Naive B cell (primary cell): ENCODE data around the gene RAMP1. TPM values are rescaled to one million over a fixed set of nuclear protein-coding genes. Genes with fewer than 3 reads are reported as not detected.

ENCODE experiments used
- ATAC-seq, 2 donors: fragments of 150-1000 bp; cut with Tn5 transposase; 2 replicates each; pipeline ENCODE4 v1.10.0; 2021; ENCODE audit warnings: low read depth in 2 of 2, mild to moderate bottlenecking in 2 of 2, moderate library complexity in 2 of 2
- DNase-seq: peaks from one replicate; pipeline ENCODE4 v3.0.0; 2022
- H3K27ac Mint-ChIP-seq, 6 donors: one replicate each; pipeline ENCODE4 v1.8.0; 2020 to 2022; ENCODE audit warnings: mild to moderate bottlenecking in 6 of 6, mixed read lengths in 6 of 6, moderate library complexity in 5 of 6, inconsistent platforms in 2 of 6
- H3K27me3 Mint-ChIP-seq, 3 donors: one replicate each; pipeline ENCODE4 v1.8.0; 2021 to 2022; ENCODE audit warnings: mixed read lengths in 3 of 3, mild to moderate bottlenecking in 1 of 3
- H3K36me3 Mint-ChIP-seq, 2 donors: one replicate each; pipeline ENCODE4 v1.8.0; 2020 to 2022; ENCODE audit warnings: mixed read lengths in 2 of 2, inconsistent platforms in 1 of 2, mild to moderate bottlenecking in 1 of 2
- H3K4me1 Mint-ChIP-seq, 3 donors: one replicate each; pipeline ENCODE4 v1.8.0; 2020 to 2022; ENCODE audit warnings: mixed read lengths in 3 of 3, inconsistent platforms in 1 of 3, mild to moderate bottlenecking in 1 of 3, moderate library complexity in 1 of 3
- H3K4me3 Mint-ChIP-seq, 8 donors: one replicate each; pipeline ENCODE4 v1.8.0; 2020 to 2022; ENCODE audit warnings: mild to moderate bottlenecking in 8 of 8, mixed read lengths in 8 of 8, moderate library complexity in 8 of 8, inconsistent platforms in 2 of 8
- H3K9me3 Mint-ChIP-seq, 7 donors: one replicate each; pipeline ENCODE4 v1.8.0; 2020 to 2022; ENCODE audit warnings: mixed read lengths in 7 of 7, mild to moderate bottlenecking in 5 of 7, inconsistent platforms in 2 of 7, moderate library complexity in 1 of 7
- polyA plus RNA-seq, 6 donors: library from polyadenylated mRNA; unstranded; fragments of 300-500 nt; fragmentation: Illumina TruSeq; gene quantifications; one replicate each; pipeline ENCODE4 v1.2.3, GENCODE V29; 2021; ENCODE audit warnings: low read depth in 6 of 6

RAMP1 gene
- polyA plus RNA-seq, 6 donors from 2014 or later, result 0.32 TPM; not detected in 5

GRCh38 chr2:237854295-237854694 is 5.1 kb upstream of the RAMP1 start:
- no peak for ATAC-seq
- no peak for DNase-seq
- Mint-ChIP-seq H3K27ac (no peak overlapping the region), H3K27me3 (peaks cover 20 to 34% (median 31%) of the 10 kb centered on the region in 3 donors), H3K9me3 (peaks cover 0 to 2% (median 0%) of the 10 kb centered on the region in 7 donors), H3K36me3 (peaks cover 0 to 4% of the 10 kb centered on the region in 2 donors), H3K4me3 (no peak overlapping the region), H3K4me1 (no peaks in the 10 kb centered on the region)

DNA sequence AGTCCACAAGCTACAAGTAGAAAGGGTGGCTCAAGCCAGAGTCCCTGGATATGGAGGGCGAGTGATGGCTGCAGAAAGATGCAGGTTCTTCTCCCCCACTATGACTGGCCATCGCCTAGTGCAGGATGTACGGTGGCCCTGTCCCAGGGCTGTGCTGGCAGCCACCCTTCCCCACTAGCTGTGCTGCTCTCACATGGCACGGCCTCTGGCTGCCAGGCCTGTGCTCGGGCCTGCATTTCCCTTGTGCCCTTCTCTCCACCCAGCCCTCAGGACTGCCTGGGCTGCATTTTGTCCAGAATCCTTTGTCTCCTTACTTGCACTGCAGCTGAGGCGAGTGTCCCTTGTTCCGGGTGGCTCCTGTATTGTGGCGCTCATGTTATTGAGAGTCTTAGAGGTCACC is 1.6 kb upstream of the RAMP1 start:
- H3K9me3 Mint-ChIP-seq, result no peaks in the 10 kb centered on the region
- H3K4me1 Mint-ChIP-seq, result peaks cover 0 to 2% (median 0%) of the 10 kb centered on the region in 3 donors
- DNase-seq (no peak), ATAC-seq (no peak)
- H3K36me3 Mint-ChIP-seq, result no peaks in the 10 kb centered on the region
- peaks cover 39 to 50% (median 48%) of the 10 kb centered on the region in 3 donors for H3K27me3 Mint-ChIP-seq
- no peak overlapping the region for H3K4me3 Mint-ChIP-seq
- H3K27ac Mint-ChIP-seq, result no peak overlapping the region

DNA sequence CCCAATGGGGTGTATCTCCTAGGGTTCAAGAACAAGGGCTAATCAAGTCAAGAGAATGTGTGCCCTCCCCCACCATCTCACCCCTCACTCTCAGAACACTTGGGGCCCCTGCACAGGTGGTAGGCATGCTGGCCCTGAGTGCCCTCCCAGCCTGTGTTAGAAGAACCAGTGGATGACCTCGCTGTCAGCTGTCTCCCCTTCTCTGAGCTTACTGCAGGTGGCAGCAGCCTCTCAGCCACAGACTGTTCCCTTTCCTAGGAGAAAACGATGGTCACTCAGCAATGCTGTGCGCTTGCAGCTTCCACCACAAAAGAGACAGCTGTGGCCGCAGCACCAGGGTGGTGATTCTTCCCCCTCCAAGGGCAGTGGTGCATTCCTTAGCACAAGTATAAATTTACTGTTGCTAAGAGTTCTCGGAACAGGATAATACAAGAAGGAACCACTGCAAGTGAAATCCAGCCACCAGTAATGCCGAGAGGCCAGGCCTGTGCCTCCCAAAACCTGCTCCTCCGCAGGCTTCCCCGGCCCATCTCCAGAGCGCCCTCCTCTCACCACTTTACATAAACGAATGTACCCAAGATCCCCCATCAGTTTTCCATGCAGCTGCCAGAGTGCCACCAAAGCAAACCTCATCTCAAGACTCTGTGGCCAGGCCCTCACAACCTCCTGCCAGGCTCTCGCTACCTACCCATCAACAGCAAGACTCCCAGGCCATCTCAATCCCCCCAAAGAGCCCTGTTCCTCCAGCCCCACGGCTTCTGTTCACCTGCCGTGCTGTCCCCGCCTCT is 935 bp upstream of the RAMP1 start:
- ATAC-seq (peak in 1 of 2 donors; percentile 28), DNase-seq (peak; percentile 33)
- Mint-ChIP-seq H3K9me3 (no peaks in the 10 kb centered on the region), H3K4me1 (peaks cover 0 to 2% (median 0%) of the 10 kb centered on the region in 3 donors), H3K27me3 (peaks cover 39 to 55% (median 49%) of the 10 kb centered on the region in 3 donors), H3K36me3 (no peaks in the 10 kb centered on the region), H3K27ac (no peak overlapping the region), H3K4me3 (peak overlapping the region in 1 of 8 donors; percentile 60)

- no peak overlapping the region for H3K27ac Mint-ChIP-seq
- H3K36me3 Mint-ChIP-seq, result no peaks in the 10 kb centered on the region
- peak overlapping the region in 1 of 8 donors; percentile 70 for H3K4me3 Mint-ChIP-seq
- H3K4me1 Mint-ChIP-seq, result peaks cover 0 to 2% (median 0%) of the 10 kb centered on the region in 3 donors
- peaks cover 39 to 55% (median 49%) of the 10 kb centered on the region in 3 donors for H3K27me3 Mint-ChIP-seq
- DNase-seq (no peak), ATAC-seq (no peak)
- no peaks in the 10 kb centered on the region for H3K9me3 Mint-ChIP-seq
Measured at GRCh38 chr2:237859082-237859433, 365 bp upstream of the RAMP1 start.

DNA sequence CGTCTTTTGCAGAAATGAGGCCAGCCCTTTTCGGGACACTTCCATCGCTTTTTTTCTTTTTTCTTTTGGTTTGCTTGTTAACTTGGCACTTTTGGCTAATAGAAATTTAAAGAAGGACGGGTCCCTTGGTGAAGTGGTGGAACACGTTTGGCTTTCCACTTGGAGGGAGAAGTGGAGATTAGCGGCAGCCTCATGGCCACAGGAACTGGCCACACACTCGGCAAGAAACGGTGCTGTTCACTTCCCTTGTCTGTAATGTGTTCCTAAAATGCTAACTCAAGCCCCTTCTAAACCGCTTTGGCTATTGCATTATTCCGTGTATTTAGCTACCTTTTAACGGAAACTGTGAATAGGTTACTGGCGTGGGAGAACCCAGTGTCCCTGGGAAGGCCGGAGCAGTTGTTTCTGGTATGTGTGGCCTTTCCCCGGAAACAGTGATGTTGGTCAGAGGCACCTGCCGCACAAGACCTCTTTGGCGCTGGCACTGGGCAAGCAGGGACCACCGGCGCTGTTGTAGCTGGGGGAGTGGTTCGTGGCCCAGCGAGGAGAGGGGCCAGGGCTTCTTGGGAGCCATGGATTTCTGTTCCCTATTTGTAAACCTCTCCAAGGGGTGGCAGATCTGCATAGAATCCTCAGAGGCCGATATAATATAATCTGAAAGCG is 981 bp downstream of the RAMP1 start:
- DNase-seq, result no peak
- Mint-ChIP-seq H3K9me3 (no peaks in the 10 kb centered on the region), H3K27ac (no peak overlapping the region), H3K36me3 (no peaks in the 10 kb centered on the region), H3K4me3 (peak overlapping the region in 1 of 8 donors; percentile 30), H3K27me3 (peaks cover 39 to 65% (median 62%) of the 10 kb centered on the region in 3 donors), H3K4me1 (peaks cover 0 to 2% (median 0%) of the 10 kb centered on the region in 3 donors)
- no peak for ATAC-seq

- DNase-seq (no peak), ATAC-seq (no peak)
- Mint-ChIP-seq H3K4me1 (peaks cover 0 to 2% (median 0%) of the 10 kb centered on the region in 3 donors), H3K27me3 (peaks cover 41 to 63% (median 55%) of the 10 kb centered on the region in 3 donors), H3K27ac (no peak overlapping the region), H3K9me3 (no peaks in the 10 kb centered on the region), H3K4me3 (no peak overlapping the region), H3K36me3 (no peaks in the 10 kb centered on the region)
Measured at GRCh38 chr2:237861875-237862527, 2.6 kb downstream of the RAMP1 start.

- H3K27me3 Mint-ChIP-seq, result peaks cover 37 to 65% (median 51%) of the 10 kb centered on the region in 3 donors
- H3K27ac Mint-ChIP-seq, result no peak overlapping the region
Measured at GRCh38 chr2:237862528-237862895, 3.1 kb downstream of the RAMP1 start.

DNA sequence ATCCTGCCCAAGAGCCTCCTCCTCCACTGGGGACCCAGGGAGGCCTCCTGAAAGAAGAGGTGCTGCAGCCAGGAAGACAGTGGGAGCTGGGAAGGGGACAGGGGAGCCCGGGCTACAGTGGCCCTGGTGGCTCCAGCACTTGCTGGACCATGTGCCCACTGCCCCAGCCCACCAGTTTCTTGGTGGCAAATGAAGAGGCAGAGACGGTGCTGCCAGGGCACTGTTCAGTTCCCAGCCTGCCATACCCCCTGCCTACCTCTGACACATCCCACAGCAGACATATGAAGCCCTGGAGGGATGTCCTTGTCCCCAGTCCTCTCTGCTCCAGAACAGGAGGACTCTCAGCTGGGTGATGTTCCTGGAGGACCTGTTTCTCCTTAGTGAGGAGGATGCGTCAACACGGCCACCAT is 3.7 kb downstream of the RAMP1 start:
- Mint-ChIP-seq H3K4me1 (peaks cover 0 to 2% (median 0%) of the 10 kb centered on the region in 3 donors), H3K4me3 (no peak overlapping the region), H3K9me3 (no peaks in the 10 kb centered on the region), H3K27ac (no peak overlapping the region), H3K36me3 (no peaks in the 10 kb centered on the region), H3K27me3 (peaks cover 34 to 64% (median 45%) of the 10 kb centered on the region in 3 donors)
- ATAC-seq, result no peak
- no peak for DNase-seq

More at GRCh38 chr2:237862528-237862895, 3.1 kb downstream of the RAMP1 start:
- no peaks in the 10 kb centered on the region for H3K36me3 Mint-ChIP-seq
- no peak overlapping the region for H3K4me3 Mint-ChIP-seq
- DNase-seq (no peak), ATAC-seq (no peak)
- H3K9me3 Mint-ChIP-seq, result no peaks in the 10 kb centered on the region
- H3K4me1 Mint-ChIP-seq, result peaks cover 0 to 2% (median 0%) of the 10 kb centered on the region in 3 donors

DNA sequence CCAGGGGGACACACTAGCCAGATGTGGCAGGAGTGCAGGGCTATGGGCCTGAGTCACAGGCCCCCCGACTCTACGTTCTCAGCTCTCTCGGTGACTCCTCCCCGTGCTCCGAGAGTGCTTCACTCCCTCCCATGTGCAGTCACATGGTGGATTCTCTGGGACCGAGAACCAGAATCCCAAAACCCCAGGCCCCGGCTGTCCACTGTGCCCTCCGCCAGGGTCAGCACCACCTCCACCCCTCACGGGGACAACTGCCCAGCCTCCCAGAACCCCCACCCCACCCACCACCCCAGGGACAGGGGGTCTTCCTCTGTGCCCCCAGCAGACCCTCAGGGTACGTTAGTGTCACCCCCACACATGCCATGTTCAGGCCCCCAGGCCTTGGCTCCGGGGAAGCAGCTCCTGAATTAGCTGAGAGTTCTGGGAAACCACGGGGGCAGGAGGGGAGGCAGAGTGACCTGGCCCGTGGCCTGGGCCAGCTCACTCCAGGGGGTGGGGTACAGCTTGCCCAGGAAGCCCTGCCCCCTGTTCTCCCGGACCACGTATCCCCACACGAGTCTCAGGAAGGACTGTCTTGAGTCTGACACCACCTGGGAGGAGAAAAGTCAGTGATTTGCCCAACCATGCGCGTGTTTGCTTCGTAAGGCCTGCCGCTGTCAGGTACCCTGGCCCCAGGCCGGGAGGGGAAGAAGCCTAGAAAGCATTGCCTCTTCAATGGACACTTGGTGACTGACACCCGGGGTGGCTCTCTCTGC is 4.4 kb downstream of the RAMP1 start:
- Mint-ChIP-seq H3K27me3 (peaks cover 27 to 64% (median 45%) of the 10 kb centered on the region in 3 donors), H3K36me3 (no peaks in the 10 kb centered on the region), H3K4me1 (peaks cover under 1 to 6% (median 5%) of the 10 kb centered on the region in 3 donors), H3K9me3 (no peaks in the 10 kb centered on the region), H3K27ac (no peak overlapping the region), H3K4me3 (no peak overlapping the region)
- ATAC-seq (no peak), DNase-seq (no peak)

DNA sequence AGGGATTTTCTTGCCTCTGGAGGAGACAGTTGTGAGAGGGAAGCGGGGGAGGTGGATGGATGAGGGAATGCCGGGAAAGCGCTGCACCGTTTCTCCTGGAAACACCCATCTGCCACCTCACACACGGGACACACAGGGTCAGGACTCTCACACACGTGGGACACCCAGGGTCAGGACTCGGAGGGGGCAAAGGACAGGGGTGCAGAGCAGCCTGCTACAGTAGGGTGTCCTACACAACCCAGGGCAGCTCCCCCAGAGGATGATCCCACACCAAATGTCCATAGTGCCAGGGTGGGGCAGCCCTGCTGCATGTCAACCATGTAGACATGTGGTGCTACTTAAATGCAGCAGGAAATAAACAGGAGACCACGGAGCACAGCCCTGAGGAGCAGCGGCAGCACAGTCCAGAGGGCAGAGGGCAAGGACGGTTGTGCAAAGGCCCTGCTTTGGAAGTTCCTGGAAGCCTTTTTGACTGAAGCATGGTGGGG is 5.1 kb downstream of the RAMP1 start:
- Mint-ChIP-seq H3K4me1 (peaks cover 6 to 12% (median 7%) of the 10 kb centered on the region in 3 donors), H3K27ac (no peak overlapping the region), H3K27me3 (peaks cover 28 to 65% (median 49%) of the 10 kb centered on the region in 3 donors), H3K36me3 (no peaks in the 10 kb centered on the region), H3K9me3 (no peaks in the 10 kb centered on the region), H3K4me3 (no peak overlapping the region)
- DNase-seq (no peak), ATAC-seq (no peak)

DNA sequence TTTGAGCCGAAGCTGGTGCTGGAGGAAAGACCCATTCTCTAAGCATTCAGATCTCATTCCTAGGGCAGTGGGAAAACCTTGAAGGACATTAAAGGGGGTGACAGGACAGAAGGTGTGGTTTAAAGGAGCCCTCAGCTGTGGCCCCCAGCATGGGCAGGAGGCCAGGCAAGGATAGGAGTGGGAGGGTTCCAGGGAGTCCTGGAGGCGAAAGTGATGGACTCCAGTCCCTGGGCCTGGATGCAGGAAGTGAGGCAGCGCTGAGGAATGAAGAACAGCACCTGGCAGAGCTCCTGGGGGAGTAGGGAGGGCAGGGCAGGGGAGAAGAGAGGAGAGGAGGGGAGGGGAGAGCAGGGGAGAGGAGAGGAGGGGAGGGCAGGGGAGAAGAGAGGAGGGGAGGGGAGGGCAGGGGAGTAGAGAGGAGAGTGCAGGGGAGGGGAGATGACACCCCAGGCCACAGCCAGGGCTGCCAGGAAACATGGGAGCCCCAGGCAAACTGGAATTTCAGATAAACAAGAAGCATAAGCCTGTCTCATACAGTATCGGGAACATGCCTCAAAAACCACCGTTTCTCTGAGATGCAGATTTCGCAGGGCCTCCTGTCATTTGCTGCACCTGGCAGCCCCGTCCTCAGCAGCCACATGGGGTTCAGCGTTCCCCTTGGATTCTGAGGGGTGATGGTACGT is 5.7 kb downstream of the RAMP1 start:
- Mint-ChIP-seq H3K9me3 (no peaks in the 10 kb centered on the region), H3K36me3 (no peaks in the 10 kb centered on the region), H3K4me3 (no peak overlapping the region), H3K27ac (peak overlapping the region in 1 of 6 donors; percentile 54), H3K4me1 (peaks cover 6 to 12% (median 7%) of the 10 kb centered on the region in 3 donors), H3K27me3 (peaks cover 27 to 68% (median 50%) of the 10 kb centered on the region in 3 donors)
- DNase-seq, result no peak
- no peak for ATAC-seq

- peaks cover 22 to 68% (median 50%) of the 10 kb centered on the region in 3 donors for H3K27me3 Mint-ChIP-seq
- peaks cover 6 to 9% (median 7%) of the 10 kb centered on the region in 3 donors for H3K4me1 Mint-ChIP-seq
- ATAC-seq (no peak), DNase-seq (no peak)
- peak overlapping the region in 1 of 8 donors; percentile 30 for H3K4me3 Mint-ChIP-seq
- H3K36me3 Mint-ChIP-seq, result no peaks in the 10 kb centered on the region
- H3K9me3 Mint-ChIP-seq, result no peaks in the 10 kb centered on the region
- H3K27ac Mint-ChIP-seq, result peak overlapping the region in 1 of 6 donors; percentile 17
Measured at GRCh38 chr2:237865623-237866041, 6.2 kb downstream of the RAMP1 start.
